ENCODE results near the gene CELF4. TPM values are rescaled to one million over a fixed set of nuclear protein-coding genes. Genes with fewer than 3 reads are reported as not detected.

The CELF4 gene
- total RNA-seq, 2 donors from 2014 or later: not detected

GRCh38 chr18:37270038-37270665 is 295.4 kb downstream of the CELF4 start:
- Mint-ChIP-seq H3K27ac (no peak overlapping the region), H3K9me3 (peaks cover 9% of the 10 kb centered on the region), H3K4me1 (no peaks in the 10 kb centered on the region), H3K4me3 (no peak overlapping the region), H3K36me3 (ENCODE audit: low read depth) (no peaks in the 10 kb centered on the region), H3K27me3 (peaks cover 6% of the 10 kb centered on the region)
- ATAC-seq (replicated peaks): no peak

GRCh38 chr18:37266290-37266689 is 299.3 kb downstream of the CELF4 start:
- Mint-ChIP-seq H3K9me3 (peaks cover 5% of the 10 kb centered on the region), H3K36me3 (ENCODE audit: low read depth) (no peaks in the 10 kb centered on the region), H3K4me3 (no peak overlapping the region), H3K4me1 (no peaks in the 10 kb centered on the region), H3K27me3 (peaks cover 6% of the 10 kb centered on the region), H3K27ac (no peak overlapping the region)
- ATAC-seq (replicated peaks): no peak

GRCh38 chr18:37265382-37265781 is 300.2 kb downstream of the CELF4 start:
- peaks cover 6% of the 10 kb centered on the region for H3K27me3 Mint-ChIP-seq
- H3K9me3 Mint-ChIP-seq: peaks cover 4% of the 10 kb centered on the region
- H3K36me3 Mint-ChIP-seq (ENCODE audit: low read depth): no peaks in the 10 kb centered on the region
- no peak for ATAC-seq (replicated peaks)
- H3K4me1 Mint-ChIP-seq: no peaks in the 10 kb centered on the region
- H3K27ac Mint-ChIP-seq: no peak overlapping the region
- no peak overlapping the region for H3K4me3 Mint-ChIP-seq

- Mint-ChIP-seq H3K4me3 (no peak overlapping the region), H3K4me1 (no peaks in the 10 kb centered on the region), H3K9me3 (no peaks in the 10 kb centered on the region), H3K27ac (no peak overlapping the region), H3K36me3 (ENCODE audit: low read depth) (no peaks in the 10 kb centered on the region), H3K27me3 (peaks cover 6% of the 10 kb centered on the region)
- no peak for ATAC-seq (replicated peaks)
These were observed 300.6 kb downstream of the CELF4 start for GRCh38 chr18:37264956-37265355.

GRCh38 chr18:37261988-37262387 is 303.6 kb downstream of the CELF4 start:
- no peak for ATAC-seq (replicated peaks)
- Mint-ChIP-seq H3K4me1 (no peaks in the 10 kb centered on the region), H3K36me3 (ENCODE audit: low read depth) (no peaks in the 10 kb centered on the region), H3K9me3 (no peaks in the 10 kb centered on the region), H3K4me3 (no peak overlapping the region), H3K27me3 (peaks cover 9% of the 10 kb centered on the region), H3K27ac (no peak overlapping the region)

GRCh38 chr18:37261246-37261840 is 304.3 kb downstream of the CELF4 start:
- no peaks in the 10 kb centered on the region for H3K36me3 Mint-ChIP-seq (ENCODE audit: low read depth)
- no peaks in the 10 kb centered on the region for H3K4me1 Mint-ChIP-seq
- H3K4me3 Mint-ChIP-seq: no peak overlapping the region
- no peaks in the 10 kb centered on the region for H3K9me3 Mint-ChIP-seq
- peaks cover 9% of the 10 kb centered on the region for H3K27me3 Mint-ChIP-seq
- H3K27ac Mint-ChIP-seq: no peak overlapping the region
- no peak for ATAC-seq (replicated peaks)

- no peak for ATAC-seq (replicated peaks)
- H3K36me3 Mint-ChIP-seq (ENCODE audit: low read depth): no peaks in the 10 kb centered on the region
- no peaks in the 10 kb centered on the region for H3K4me1 Mint-ChIP-seq
- no peaks in the 10 kb centered on the region for H3K9me3 Mint-ChIP-seq
- no peak overlapping the region for H3K27ac Mint-ChIP-seq
- H3K27me3 Mint-ChIP-seq: peaks cover 16% of the 10 kb centered on the region
- no peak overlapping the region for H3K4me3 Mint-ChIP-seq
These were observed 305.1 kb downstream of the CELF4 start for GRCh38 chr18:37260367-37261093.

GRCh38 chr18:37259711-37260110 is 305.9 kb downstream of the CELF4 start:
- no peak overlapping the region for H3K27ac Mint-ChIP-seq
- H3K27me3 Mint-ChIP-seq: peaks cover 24% of the 10 kb centered on the region
- no peaks in the 10 kb centered on the region for H3K36me3 Mint-ChIP-seq (ENCODE audit: low read depth)

GRCh38 chr18:37258819-37259218 is 306.8 kb downstream of the CELF4 start:
- Mint-ChIP-seq H3K4me3 (no peak overlapping the region), H3K27ac (no peak overlapping the region), H3K36me3 (ENCODE audit: low read depth) (no peaks in the 10 kb centered on the region), H3K9me3 (no peaks in the 10 kb centered on the region), H3K27me3 (peaks cover 27% of the 10 kb centered on the region), H3K4me1 (no peaks in the 10 kb centered on the region)
- no peak for ATAC-seq (replicated peaks)

More at GRCh38 chr18:37259711-37260110, 305.9 kb downstream of the CELF4 start:
- Mint-ChIP-seq H3K4me1 (no peaks in the 10 kb centered on the region), H3K9me3 (no peaks in the 10 kb centered on the region), H3K4me3 (no peak overlapping the region)
- no peak for ATAC-seq (replicated peaks)

- no peak overlapping the region for H3K4me3 Mint-ChIP-seq
- no peaks in the 10 kb centered on the region for H3K9me3 Mint-ChIP-seq
- H3K36me3 Mint-ChIP-seq (ENCODE audit: low read depth): no peaks in the 10 kb centered on the region
- peaks cover 27% of the 10 kb centered on the region for H3K27me3 Mint-ChIP-seq
- H3K4me1 Mint-ChIP-seq: no peaks in the 10 kb centered on the region
- H3K27ac Mint-ChIP-seq: no peak overlapping the region
- ATAC-seq (replicated peaks): no peak
These were observed 307.5 kb downstream of the CELF4 start for GRCh38 chr18:37258131-37258530.

GRCh38 chr18:37254973-37255372 is 310.6 kb downstream of the CELF4 start:
- H3K9me3 Mint-ChIP-seq: no peaks in the 10 kb centered on the region
- peaks cover 37% of the 10 kb centered on the region for H3K27me3 Mint-ChIP-seq
- H3K27ac Mint-ChIP-seq: no peak overlapping the region
- H3K4me3 Mint-ChIP-seq: peak overlapping the region; percentile 48
- no peaks in the 10 kb centered on the region for H3K36me3 Mint-ChIP-seq (ENCODE audit: low read depth)
- H3K4me1 Mint-ChIP-seq: no peaks in the 10 kb centered on the region
- ATAC-seq (replicated peaks): no peak

GRCh38 chr18:37254236-37254754 is 311.3 kb downstream of the CELF4 start:
- Mint-ChIP-seq H3K9me3 (no peaks in the 10 kb centered on the region), H3K4me1 (no peaks in the 10 kb centered on the region), H3K27ac (no peak overlapping the region), H3K4me3 (peak overlapping the region; percentile 48), H3K27me3 (peaks cover 39% of the 10 kb centered on the region), H3K36me3 (ENCODE audit: low read depth) (no peaks in the 10 kb centered on the region)
- no peak for ATAC-seq (replicated peaks)

GRCh38 chr18:37253394-37254235 is 312.0 kb downstream of the CELF4 start:
- Mint-ChIP-seq H3K9me3 (no peaks in the 10 kb centered on the region), H3K4me1 (no peaks in the 10 kb centered on the region)
- no peak for ATAC-seq (replicated peaks)

GRCh38 chr18:37252854-37253393 is 312.7 kb downstream of the CELF4 start:
- peak overlapping the region; percentile 25 for H3K4me3 Mint-ChIP-seq
- no peak overlapping the region for H3K27ac Mint-ChIP-seq
- no peak for ATAC-seq (replicated peaks)
- H3K9me3 Mint-ChIP-seq: no peaks in the 10 kb centered on the region
- peaks cover 41% of the 10 kb centered on the region for H3K27me3 Mint-ChIP-seq
- H3K36me3 Mint-ChIP-seq (ENCODE audit: low read depth): no peaks in the 10 kb centered on the region
- H3K4me1 Mint-ChIP-seq: no peaks in the 10 kb centered on the region

More at GRCh38 chr18:37253394-37254235, 312.0 kb downstream of the CELF4 start:
- no peaks in the 10 kb centered on the region for H3K36me3 Mint-ChIP-seq (ENCODE audit: low read depth)
- H3K4me3 Mint-ChIP-seq: no peak overlapping the region
- H3K27me3 Mint-ChIP-seq: peaks cover 41% of the 10 kb centered on the region
- H3K27ac Mint-ChIP-seq: no peak overlapping the region

Data from activated T-helper 17 cell treated with anti-CD3 and anti-CD28 coated beads, Interleukin-2, amount 50 U/mL, for 72 hours (primary cell).